Liver (tissue), 9 donors: Measurements from ENCODE around the gene CHRM1. TPM values are rescaled to one million over a fixed set of nuclear protein-coding genes. Genes with fewer than 3 reads are reported as not detected.

Experiments
- DNase-seq: peaks from one replicate; pipeline ENCODE4 v3.0.0-alpha.2; 2017; ENCODE audit warnings: low spot score
- H3K27ac ChIP-seq, 2 donors: one replicate each; pipeline ENCODE4 v1.7.0; 2013; ENCODE audit warnings: inconsistent platforms in 2 of 2, low read length in 2 of 2, control low read depth in 1 of 2, low read depth in 1 of 2, mild to moderate bottlenecking in 1 of 2
- H3K27me3 ChIP-seq, 4 donors: one replicate each; pipeline versions ENCODE4 v1.6.1 to v1.7.0; 2013; ENCODE audit warnings: low read length in 3 of 4, inconsistent platforms in 1 of 4, mild to moderate bottlenecking in 1 of 4, moderate library complexity in 1 of 4; ENCODE audit not compliant: control insufficient read depth in 4 of 4, insufficient read depth in 4 of 4
- H3K36me3 ChIP-seq, 4 donors: one replicate each; pipeline versions ENCODE4 v1.6.1 to v1.7.0; 2013; ENCODE audit warnings: low read length in 3 of 4, mild to moderate bottlenecking in 3 of 4, low read depth in 1 of 4, moderate library complexity in 1 of 4; ENCODE audit not compliant: control insufficient read depth in 4 of 4, insufficient read depth in 3 of 4
- H3K4me1 ChIP-seq, 4 donors: one replicate each; pipeline versions ENCODE4 v1.6.1 to v1.7.0; 2013; ENCODE audit warnings: low read length in 3 of 4, mild to moderate bottlenecking in 3 of 4, moderate library complexity in 1 of 4; ENCODE audit not compliant: control insufficient read depth in 4 of 4, insufficient read depth in 4 of 4
- H3K4me3 ChIP-seq, 3 donors: one replicate each; pipeline versions ENCODE4 v1.6.1 to v1.7.0; 2013; ENCODE audit warnings: low read length in 3 of 3, control low read depth in 1 of 3, low read depth in 1 of 3, mild to moderate bottlenecking in 1 of 3
- H3K9ac ChIP-seq, 2 donors: one replicate each; pipeline ENCODE4 v1.7.0; 2013; ENCODE audit warnings: low read length in 2 of 2, mild to moderate bottlenecking in 2 of 2, moderate library complexity in 2 of 2, control low read depth in 1 of 2, low read depth in 1 of 2
- H3K9me3 ChIP-seq, 4 donors: one replicate each; pipeline versions ENCODE4 v1.6.1 to v1.7.0; 2013; ENCODE audit warnings: low read length in 3 of 4; ENCODE audit not compliant: control insufficient read depth in 4 of 4
- FOXA1 ChIP-seq: IDR thresholded peaks from 2 replicates; pipeline ENCODE4 v1.6.1; 2016; ENCODE audit warnings: antibody characterized with exemption
- FOXA2 ChIP-seq: IDR thresholded peaks from 2 replicates; pipeline ENCODE4 v1.6.1; 2016; ENCODE audit warnings: antibody characterized with exemption
- HNF4A ChIP-seq, 2 donors: conservative IDR thresholded peaks; 2 replicates each; pipeline ENCODE4 v1.6.1; 2016; ENCODE audit warnings: antibody characterized with exemption in 2 of 2, mild to moderate bottlenecking in 2 of 2
- HNF4G ChIP-seq: IDR thresholded peaks from 2 replicates; pipeline ENCODE4 v1.6.1; 2016; ENCODE audit warnings: antibody characterized with exemption
- JUND ChIP-seq, 2 donors: IDR thresholded peaks; 2 replicates each; pipeline ENCODE4 v1.6.1; 2016; ENCODE audit warnings: antibody characterized with exemption in 2 of 2
- NR2F2 ChIP-seq: IDR thresholded peaks from 2 replicates; pipeline ENCODE4 v1.6.1; 2016; ENCODE audit warnings: antibody characterized with exemption
- REST ChIP-seq: IDR thresholded peaks from 2 replicates; pipeline ENCODE4 v1.6.1; 2016; ENCODE audit warnings: antibody characterized with exemption, mild to moderate bottlenecking
- SP1 ChIP-seq: IDR thresholded peaks from 2 replicates; pipeline ENCODE4 v1.6.1; 2018; ENCODE audit warnings: antibody characterized with exemption, mild to moderate bottlenecking
- TAF1 ChIP-seq: conservative IDR thresholded peaks from 2 replicates; pipeline ENCODE4 v1.6.1; 2016; ENCODE audit warnings: antibody characterized with exemption, mild to moderate bottlenecking
- YY1 ChIP-seq: IDR thresholded peaks from 2 replicates; pipeline ENCODE4 v1.6.1; 2016; ENCODE audit warnings: antibody characterized with exemption, mild to moderate bottlenecking
- WGBS: extraction: QIAGEN DNeasy Blood & Tissue Kit; methylation state at CpG from one replicate; pipeline ENCODE4 v1.1.7; 2013; 5-methylcytosine and 5-hydroxymethylcytosine counted together
- polyA plus RNA-seq, 2 donors: library from polyadenylated mRNA; stranded (reverse) in 1 of 2; unstranded in 1 of 2; fragments of 200-250 nt in 1 of 2; fragments of >200 nt in 1 of 2; fragmentation: Nextera tagmentation in 1 of 2; extraction: Ambion mirVana in 1 of 2; gene quantifications; one replicate each; pipeline versions ENCODE4 v1.2.1 to v1.2.3, GENCODE V29; 2013 to 2015
- total RNA-seq, 2 donors: library from RNA; depleted of rRNA; stranded (reverse); fragments of >200 nt; gene quantifications; one replicate each; pipeline ENCODE4 v1.2.3, GENCODE V29; 2014
- TF ChIP-seq, protein P1 (sequence below): IDR thresholded peaks from 2 replicates; pipeline ENCODE4 v1.6.1; 2016; ENCODE audit warnings: antibody characterized with exemption
- TF ChIP-seq, protein P2 (sequence below): fragments of 150-350 bp; IDR thresholded peaks from 2 replicates; pipeline ENCODE4 v1.5.1; 2017; ENCODE audit warnings: improper control_type of control experiment, low read depth, low read length; ENCODE audit not compliant: missing input control
- TF ChIP-seq, protein P3 (sequence below): IDR thresholded peaks from 2 replicates; pipeline ENCODE4 v1.6.1; 2016; ENCODE audit warnings: antibody characterized with exemption
- donor health status: healthy.
- donor health status: healthy.
- donor health status: healthy.
- donor health status: healthy.
- donor health status: healthy.

CHRM1 gene
- total and polyA plus RNA-seq, 4 donors: not detected

GRCh38 chr11:62914416-62914815, 6.7 kb downstream of the CHRM1 start:
- no peak for DNase-seq
- Histone ChIP-seq H3K9ac (no peak overlapping the region), H3K4me1 (no peaks in the 10 kb centered on the region), H3K4me3 (no peak overlapping the region), H3K27ac (no peak overlapping the region), H3K27me3 (no peaks in the 10 kb centered on the region), H3K36me3 (no peaks in the 10 kb centered on the region), H3K9me3 (no peaks in the 10 kb centered on the region)
- WGBS: 100% methylated on average over 1 of the region's 1 CpG
- no peak for TF ChIP-seq HNF4G
- no peak for TF ChIP-seq YY1
- no peak for TF ChIP-seq JUND (IDR thresholded peaks at IDR 0.05)

GRCh38 chr11:62912268-62912667, 8.9 kb downstream of the CHRM1 start:
- 89% methylated on average over 3 of the region's 3 CpGs for WGBS

More at GRCh38 chr11:62912268-62912667, 8.9 kb downstream of the CHRM1 start:
- no peak for TF ChIP-seq REST
- TF ChIP-seq SP1: no peak
- TF ChIP-seq, protein P1, sequence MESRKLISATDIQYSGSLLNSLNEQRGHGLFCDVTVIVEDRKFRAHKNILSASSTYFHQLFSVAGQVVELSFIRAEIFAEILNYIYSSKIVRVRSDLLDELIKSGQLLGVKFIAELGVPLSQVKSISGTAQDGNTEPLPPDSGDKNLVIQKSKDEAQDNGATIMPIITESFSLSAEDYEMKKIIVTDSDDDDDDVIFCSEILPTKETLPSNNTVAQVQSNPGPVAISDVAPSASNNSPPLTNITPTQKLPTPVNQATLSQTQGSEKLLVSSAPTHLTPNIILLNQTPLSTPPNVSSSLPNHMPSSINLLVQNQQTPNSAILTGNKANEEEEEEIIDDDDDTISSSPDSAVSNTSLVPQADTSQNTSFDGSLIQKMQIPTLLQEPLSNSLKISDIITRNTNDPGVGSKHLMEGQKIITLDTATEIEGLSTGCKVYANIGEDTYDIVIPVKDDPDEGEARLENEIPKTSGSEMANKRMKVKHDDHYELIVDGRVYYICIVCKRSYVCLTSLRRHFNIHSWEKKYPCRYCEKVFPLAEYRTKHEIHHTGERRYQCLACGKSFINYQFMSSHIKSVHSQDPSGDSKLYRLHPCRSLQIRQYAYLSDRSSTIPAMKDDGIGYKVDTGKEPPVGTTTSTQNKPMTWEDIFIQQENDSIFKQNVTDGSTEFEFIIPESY: no peak
- TF ChIP-seq FOXA1: no peak
- TF ChIP-seq YY1: no peak
- no peak for TF ChIP-seq HNF4A (conservative IDR thresholded peaks at IDR 0.05)
- TF ChIP-seq NR2F2: no peak
- TF ChIP-seq TAF1: no peak
- TF ChIP-seq FOXA2: no peak
- TF ChIP-seq, protein P2, sequence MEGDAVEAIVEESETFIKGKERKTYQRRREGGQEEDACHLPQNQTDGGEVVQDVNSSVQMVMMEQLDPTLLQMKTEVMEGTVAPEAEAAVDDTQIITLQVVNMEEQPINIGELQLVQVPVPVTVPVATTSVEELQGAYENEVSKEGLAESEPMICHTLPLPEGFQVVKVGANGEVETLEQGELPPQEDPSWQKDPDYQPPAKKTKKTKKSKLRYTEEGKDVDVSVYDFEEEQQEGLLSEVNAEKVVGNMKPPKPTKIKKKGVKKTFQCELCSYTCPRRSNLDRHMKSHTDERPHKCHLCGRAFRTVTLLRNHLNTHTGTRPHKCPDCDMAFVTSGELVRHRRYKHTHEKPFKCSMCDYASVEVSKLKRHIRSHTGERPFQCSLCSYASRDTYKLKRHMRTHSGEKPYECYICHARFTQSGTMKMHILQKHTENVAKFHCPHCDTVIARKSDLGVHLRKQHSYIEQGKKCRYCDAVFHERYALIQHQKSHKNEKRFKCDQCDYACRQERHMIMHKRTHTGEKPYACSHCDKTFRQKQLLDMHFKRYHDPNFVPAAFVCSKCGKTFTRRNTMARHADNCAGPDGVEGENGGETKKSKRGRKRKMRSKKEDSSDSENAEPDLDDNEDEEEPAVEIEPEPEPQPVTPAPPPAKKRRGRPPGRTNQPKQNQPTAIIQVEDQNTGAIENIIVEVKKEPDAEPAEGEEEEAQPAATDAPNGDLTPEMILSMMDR: no peak
- TF ChIP-seq, protein P3, sequence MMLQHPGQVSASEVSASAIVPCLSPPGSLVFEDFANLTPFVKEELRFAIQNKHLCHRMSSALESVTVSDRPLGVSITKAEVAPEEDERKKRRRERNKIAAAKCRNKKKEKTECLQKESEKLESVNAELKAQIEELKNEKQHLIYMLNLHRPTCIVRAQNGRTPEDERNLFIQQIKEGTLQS: no peak
- Histone ChIP-seq H3K27ac (no peak overlapping the region), H3K27me3 (no peaks in the 10 kb centered on the region), H3K4me3 (no peak overlapping the region), H3K4me1 (no peaks in the 10 kb centered on the region), H3K9me3 (no peaks in the 10 kb centered on the region), H3K36me3 (no peaks in the 10 kb centered on the region), H3K9ac (no peak overlapping the region)
- no peak for DNase-seq
